Gastroesophageal sphincter (tissue), 4 donors: ENCODE measurements around the gene STK32B. TPM values are rescaled to one million over a fixed set of nuclear protein-coding genes. Genes with fewer than 3 reads are reported as not detected.

Source experiments
- ATAC-seq: fragments of 150-250 bp; one replicate; pipeline ENCODE4 v1.9.1; 2016; ENCODE audit warnings: mild to moderate bottlenecking, moderate library complexity
- H3K27ac ChIP-seq, 4 donors: fragments of 200-600 bp; sonication (generic) in 3 of 4; 1 replicate in 3 of 4; 2 replicates in 1 of 4; pipeline ENCODE4 v1.5.1; 2016 to 2019
- H3K27me3 ChIP-seq: fragments of 200-600 bp; sonication (generic); one replicate; pipeline ENCODE4 v1.5.1; 2019
- H3K36me3 ChIP-seq, 2 donors: fragments of 200-600 bp; sonication (generic); one replicate each; pipeline ENCODE4 v1.5.1; 2019; ENCODE audit warnings: control low read depth in 1 of 2
- H3K4me1 ChIP-seq, 3 donors: fragments of 200-600 bp; sonication (generic); 1 replicate in 2 of 3; 2 replicates in 1 of 3; pipeline ENCODE4 v1.5.1; 2016 to 2019; ENCODE audit warnings: control low read depth in 2 of 3
- H3K4me3 ChIP-seq, 2 donors: fragments of 200-600 bp; sonication (generic); one replicate each; pipeline ENCODE4 v1.5.1; 2019; ENCODE audit warnings: mild to moderate bottlenecking in 1 of 2, moderate library complexity in 1 of 2
- H3K9me3 ChIP-seq, 3 donors: fragments of 200-600 bp; sonication (generic); one replicate each; pipeline ENCODE4 v1.5.1; 2017 to 2019; ENCODE audit warnings: control low read depth in 2 of 3
- CTCF ChIP-seq, 4 experiments: fragments of 200-600 bp in 2 of 4; fragments of 450-650 bp in 2 of 4; sonication (generic) in 1 of 4; IDR thresholded peaks; one replicate each; pipeline ENCODE4 v1.5.1; 2017 to 2019; ENCODE audit warnings: antibody characterized with exemption in 4 of 4, mild to moderate bottlenecking in 2 of 4, moderate library complexity in 2 of 4
- EP300 ChIP-seq: sonication (generic); formaldehyde crosslinking; IDR thresholded peaks from one replicate; pipeline ENCODE4 v1.6.1; 2017; ENCODE audit warnings: antibody characterized with exemption, mild to moderate bottlenecking
- POLR2A ChIP-seq, 2 donors: fragments of 450-650 bp; IDR thresholded peaks; one replicate each; pipeline ENCODE4 v1.6.1; 2017; ENCODE audit warnings: antibody characterized with exemption in 2 of 2, mild to moderate bottlenecking in 2 of 2, moderate library complexity in 1 of 2
- POLR2AphosphoS5 ChIP-seq: sonication (generic); formaldehyde crosslinking; IDR thresholded peaks from one replicate; pipeline ENCODE4 v1.6.1; 2017; ENCODE audit warnings: antibody characterized with exemption
- WGBS, 2 donors: methylation state at CpG; one replicate each; pipeline ENCODE4 v1.1.5; 2018; ENCODE audit warnings: low coverage in 1 of 2; 5-methylcytosine and 5-hydroxymethylcytosine counted together
- total RNA-seq, 4 donors: library from RNA; depleted of rRNA; stranded (reverse); fragments of >200 nt; gene quantifications; one replicate each; pipeline ENCODE4 v1.1.0, GENCODE V29; 2016

The STK32B gene
- total RNA-seq, 4 donors from 2014 or later = 1.9 to 5.3 (median 2.4) TPM

DNA sequence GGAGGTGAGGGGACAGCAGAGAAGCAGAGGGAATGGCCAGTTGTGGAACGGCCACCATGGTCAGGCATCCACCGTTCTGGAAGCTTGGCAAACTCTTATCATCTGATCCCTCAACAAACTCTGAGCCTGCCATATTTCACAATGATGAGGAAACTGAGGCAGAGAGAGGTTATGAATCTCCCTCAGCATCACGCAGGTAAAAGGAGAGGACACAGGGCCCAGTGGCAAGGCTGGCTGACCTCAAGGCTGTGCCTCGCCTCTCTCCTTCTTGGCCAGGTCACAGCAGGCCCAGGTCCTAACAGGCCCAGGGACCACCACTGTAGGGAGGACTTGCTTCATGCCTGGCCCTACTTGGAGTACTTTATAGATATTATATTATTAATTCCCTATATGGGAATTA is 414.2 kb downstream of the STK32B start:
- ATAC-seq = no peak
- Histone ChIP-seq H3K9me3 (no peaks in the 10 kb centered on the region), H3K4me3 (no peak overlapping the region), H3K27ac (no peak overlapping the region), H3K36me3 (no peaks in the 10 kb centered on the region), H3K27me3 (no peaks in the 10 kb centered on the region), H3K4me1 (no peaks in the 10 kb centered on the region)
- TF ChIP-seq EP300 (no peak), POLR2AphosphoS5 (no peak), CTCF (IDR thresholded peaks at IDR 0.05) (no peak), POLR2A (IDR thresholded peaks at IDR 0.05) (no peak)
- 92% methylated on average over 4 of the region's 4 CpGs; no CpG with 5 or more reads in 1 of the 2 donors for WGBS, 2 donors

- no peak overlapping the region for H3K27ac ChIP-seq
- H3K36me3 ChIP-seq = no peaks in the 10 kb centered on the region
- no peaks in the 10 kb centered on the region for H3K9me3 ChIP-seq
- H3K27me3 ChIP-seq = no peaks in the 10 kb centered on the region
- ATAC-seq = no peak
- H3K4me1 ChIP-seq = no peaks in the 10 kb centered on the region
- 95 to 100% methylated on average over 1 to 6 of the region's 9 CpGs for WGBS, 2 donors
- H3K4me3 ChIP-seq = no peak overlapping the region
- TF ChIP-seq CTCF (IDR thresholded peaks at IDR 0.05) (no peak), POLR2AphosphoS5 (no peak), EP300 (no peak)
Measured at GRCh38 chr4:5465956-5466355, 414.7 kb downstream of the STK32B start.

DNA sequence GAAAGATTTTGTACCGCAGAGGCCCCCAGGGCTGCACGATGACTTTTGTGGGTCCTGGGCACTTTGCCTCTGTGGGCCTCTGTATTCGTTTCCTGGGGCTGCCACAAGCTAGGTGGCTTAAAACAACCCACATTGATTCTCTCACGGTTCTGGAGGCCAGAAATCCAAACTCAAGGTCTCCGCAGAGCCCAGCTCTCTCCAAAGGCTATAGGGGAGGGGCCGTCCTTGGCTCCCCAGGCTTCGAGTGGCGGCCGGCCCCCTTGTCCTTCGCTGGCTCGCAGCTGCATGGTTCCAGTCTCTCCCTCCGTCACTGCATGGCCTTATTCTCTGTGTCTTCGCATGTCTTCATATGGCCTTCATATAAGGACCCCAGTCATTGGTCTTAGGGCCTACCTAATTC is 415.8 kb downstream of the STK32B start:
- no peak for ATAC-seq

DNA sequence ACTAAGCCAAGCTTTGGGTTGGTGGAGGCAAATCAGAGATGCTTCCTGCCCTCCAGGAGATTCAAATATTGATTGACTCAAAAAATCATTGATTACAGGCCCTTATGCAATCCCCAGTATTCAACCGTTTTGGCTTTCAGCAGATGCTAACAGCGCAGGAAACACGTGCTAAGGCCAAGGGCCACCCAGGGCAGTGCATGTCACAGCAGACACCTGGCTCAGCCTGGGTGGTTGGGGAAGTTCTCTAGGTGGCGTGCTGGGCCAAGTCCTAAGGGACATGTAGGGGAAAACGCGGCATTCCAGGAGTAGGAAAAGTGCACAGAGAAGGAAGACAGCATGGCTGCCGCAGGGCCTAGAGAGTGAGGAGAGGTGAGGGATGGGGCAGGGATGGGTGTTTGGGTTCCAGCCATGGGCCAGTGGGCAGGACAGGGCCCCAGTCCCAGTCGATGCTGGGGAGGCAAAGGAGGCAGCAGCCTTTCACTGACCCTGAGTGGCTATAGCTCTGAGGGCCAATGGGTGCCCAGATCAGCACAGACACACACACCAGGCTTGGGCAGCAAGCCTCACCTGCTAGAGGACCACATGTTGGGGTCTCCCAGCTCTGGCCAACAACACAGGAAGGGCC is 418.0 kb downstream of the STK32B start:
- Histone ChIP-seq H3K27ac (no peak overlapping the region), H3K4me1 (no peaks in the 10 kb centered on the region), H3K36me3 (no peaks in the 10 kb centered on the region), H3K4me3 (no peak overlapping the region), H3K27me3 (no peaks in the 10 kb centered on the region), H3K9me3 (no peaks in the 10 kb centered on the region)
- ATAC-seq = no peak
- TF ChIP-seq CTCF (IDR thresholded peaks at IDR 0.05) = no peak
- no peak for TF ChIP-seq POLR2AphosphoS5
- no peak for TF ChIP-seq EP300
- no peak for TF ChIP-seq POLR2A (IDR thresholded peaks at IDR 0.05)
- WGBS, 2 donors = 83 to 92% methylated on average over 1 to 4 of the region's 8 CpGs

More for the DNA sequence above, 415.8 kb downstream of the STK32B start:
- no peaks in the 10 kb centered on the region for H3K4me1 ChIP-seq
- H3K27me3 ChIP-seq = no peaks in the 10 kb centered on the region
- 88 to 90% methylated on average over 11 to 13 of the region's 13 CpGs for WGBS, 2 donors
- TF ChIP-seq CTCF (IDR thresholded peaks at IDR 0.05) (no peak), POLR2AphosphoS5 (no peak), EP300 (no peak), POLR2A (IDR thresholded peaks at IDR 0.05) (no peak)
- H3K4me3 ChIP-seq = no peak overlapping the region
- no peaks in the 10 kb centered on the region for H3K9me3 ChIP-seq
- no peak overlapping the region for H3K27ac ChIP-seq
- no peaks in the 10 kb centered on the region for H3K36me3 ChIP-seq

DNA sequence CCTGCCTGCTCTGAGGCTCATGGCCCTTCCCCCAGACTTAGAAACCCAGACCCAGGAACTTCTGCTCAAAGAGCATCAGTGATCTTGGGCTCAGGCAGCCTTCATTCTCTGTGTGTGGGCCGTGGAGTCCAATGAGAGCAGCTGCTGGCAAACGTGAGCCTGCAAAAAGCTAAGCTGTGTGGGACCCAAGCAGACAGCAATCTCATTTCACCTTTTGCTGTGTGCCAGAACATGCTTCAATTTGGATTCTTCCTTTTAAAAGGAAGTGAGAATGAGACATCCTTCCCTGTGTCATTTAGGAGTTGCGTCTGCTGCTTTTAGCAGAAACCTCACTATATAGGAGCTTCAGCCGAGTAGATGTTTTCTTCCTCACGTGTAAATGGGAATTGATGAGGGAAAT is 418.6 kb downstream of the STK32B start:
- Histone ChIP-seq H3K36me3 (no peaks in the 10 kb centered on the region), H3K27ac (no peak overlapping the region), H3K4me3 (no peak overlapping the region), H3K4me1 (no peaks in the 10 kb centered on the region), H3K9me3 (no peaks in the 10 kb centered on the region), H3K27me3 (no peaks in the 10 kb centered on the region)
- no peak for TF ChIP-seq CTCF (IDR thresholded peaks at IDR 0.05)
- no peak for TF ChIP-seq POLR2A (IDR thresholded peaks at IDR 0.05)
- no peak for TF ChIP-seq EP300
- no peak for TF ChIP-seq POLR2AphosphoS5
- ATAC-seq = no peak
- WGBS, 2 donors = 34% methylated on average over 4 of the region's 5 CpGs; no CpG with 5 or more reads in 1 of the 2 donors
